A549 treated with GW870086 at 1 μM for 4 hours (cell line): ENCODE data around the gene DLG2. TPM values are rescaled to one million over a fixed set of nuclear protein-coding genes. Genes with fewer than 3 reads are reported as not detected.

Experiments
- total RNA-seq: library from RNA; stranded (reverse); fragments of 200-300 nt; extraction: Qiagen RNA extraction; gene quantifications from 5 replicates; pipeline ENCODE4 v1.2.3, GENCODE V29; 2022; ENCODE audit warnings: low read depth

The DLG2 gene
- 0.28 to 0.30 TPM (median 0.29 TPM) in 4 of 5 replicates, not detected in the other for total RNA-seq

DNA sequence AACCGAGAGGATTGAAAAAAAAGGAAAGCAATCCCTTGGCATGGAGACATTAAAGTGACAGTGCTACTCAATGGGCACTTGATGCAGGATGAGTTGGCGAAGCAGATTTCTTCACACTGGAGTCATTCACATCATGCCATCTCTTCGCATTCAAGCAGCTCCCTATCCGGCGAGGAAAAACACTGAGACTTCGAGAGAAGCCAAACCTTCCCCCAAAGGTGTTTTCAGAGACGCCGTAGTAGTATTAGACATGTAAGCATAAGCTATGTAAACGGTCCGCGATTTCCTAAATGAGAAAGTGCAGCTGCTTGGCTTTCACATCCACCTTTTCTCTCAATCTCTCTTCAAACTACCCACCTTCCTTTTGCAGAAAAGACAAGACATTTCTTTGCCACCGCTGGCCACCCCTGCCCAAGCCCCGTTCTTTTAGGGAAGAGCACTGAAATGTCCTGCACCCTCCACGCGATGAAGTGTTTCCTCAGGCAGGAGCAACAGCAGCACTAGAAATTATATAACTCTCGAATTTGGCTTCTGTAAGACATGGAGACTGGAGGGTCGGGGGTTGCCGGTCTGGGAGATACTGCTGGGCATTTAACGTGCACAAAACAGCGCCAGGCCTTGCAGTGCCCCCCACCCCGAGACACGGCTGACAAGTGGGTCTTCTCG, at the start of gene DLG2:
DLG2 (minus strand) TSS at position 13 of the 666 bp plus-strand sequence.

DNA sequence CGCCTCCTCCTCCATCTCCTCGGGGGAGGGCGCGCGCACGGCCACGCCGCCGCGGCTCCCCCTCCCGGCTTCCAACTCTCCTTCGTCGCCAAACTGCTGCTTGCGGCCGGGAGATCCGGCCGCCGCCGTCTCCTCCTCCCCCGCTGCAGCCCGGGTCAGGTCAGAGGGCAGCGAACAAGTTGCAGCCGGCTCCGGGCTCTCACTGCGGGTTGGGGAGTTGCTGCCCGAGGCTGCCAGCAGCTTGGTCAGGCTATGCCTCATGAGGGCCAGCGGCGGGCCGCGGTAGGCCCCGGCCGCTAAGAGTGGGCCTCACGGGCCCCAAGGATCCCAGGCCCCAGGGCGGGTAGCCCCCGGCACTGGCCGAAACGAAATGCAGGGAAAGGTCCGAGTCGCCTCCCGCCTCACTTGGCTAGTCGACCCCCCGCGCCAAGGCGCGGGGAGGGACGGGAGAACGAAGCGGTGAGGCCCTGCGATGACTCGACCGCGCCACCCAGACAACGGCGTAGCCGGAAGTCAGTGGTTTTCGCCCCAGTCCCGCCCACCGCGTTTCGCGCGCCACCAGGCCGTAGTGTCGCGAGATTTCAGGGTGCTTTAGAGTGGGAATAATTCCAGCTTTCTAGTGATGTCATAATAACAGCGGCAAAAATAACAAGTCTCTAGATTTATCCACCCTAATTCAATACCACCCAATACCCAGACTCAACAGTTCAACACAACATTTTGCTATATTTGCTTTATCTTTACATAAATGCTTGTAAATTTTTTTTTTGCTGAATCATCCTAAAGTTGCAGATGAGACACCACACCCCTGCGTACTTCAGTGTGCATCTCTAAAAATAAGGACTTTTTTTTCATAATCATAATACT, 37.7 kb upstream of the DLG2 start, which contains the start of gene CREBZF:
CREBZF (minus strand) TSS at position 515 of the 867 bp plus-strand sequence; CDS start at position 261, 254 bp downstream.

DNA sequence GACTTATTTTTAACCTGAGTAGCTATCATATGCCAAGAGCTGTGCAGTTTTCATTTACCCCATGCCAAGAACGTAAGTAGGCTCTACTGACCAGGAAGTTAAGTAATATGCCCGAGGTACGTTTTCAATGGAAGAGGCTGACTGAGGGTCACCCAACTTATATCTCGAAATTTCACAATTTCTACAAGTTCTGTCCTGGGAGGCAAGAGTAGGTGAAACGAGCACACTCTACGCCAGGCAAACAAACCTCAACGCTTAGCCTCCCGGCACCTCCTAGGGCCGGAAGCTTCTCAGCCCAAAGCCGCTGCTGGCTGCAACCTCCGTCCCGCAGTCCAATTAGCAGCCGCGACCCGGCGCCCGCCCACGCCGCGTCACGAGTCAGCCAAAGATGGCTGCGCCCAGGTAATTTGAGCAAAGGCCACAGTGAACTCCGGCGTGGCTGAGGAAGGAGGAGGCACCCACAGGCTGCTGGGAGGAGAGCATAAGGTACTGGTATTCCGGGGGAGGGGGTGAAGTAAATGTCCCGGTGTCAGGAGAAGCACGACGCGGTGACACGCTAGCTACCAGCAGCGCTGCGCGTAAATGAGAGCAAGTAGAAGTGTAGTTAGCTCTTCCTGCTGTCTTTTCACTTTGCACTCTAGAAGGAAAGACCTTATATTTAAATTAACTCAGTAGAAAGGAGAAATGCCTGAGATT, 20.6 kb upstream of the DLG2 start, which contains the start of gene TMEM126A:
TMEM126A (plus strand) TSS at position 364 of the 696 bp plus-strand sequence. CDS start 2,289 bp downstream, outside the sequence.

DNA sequence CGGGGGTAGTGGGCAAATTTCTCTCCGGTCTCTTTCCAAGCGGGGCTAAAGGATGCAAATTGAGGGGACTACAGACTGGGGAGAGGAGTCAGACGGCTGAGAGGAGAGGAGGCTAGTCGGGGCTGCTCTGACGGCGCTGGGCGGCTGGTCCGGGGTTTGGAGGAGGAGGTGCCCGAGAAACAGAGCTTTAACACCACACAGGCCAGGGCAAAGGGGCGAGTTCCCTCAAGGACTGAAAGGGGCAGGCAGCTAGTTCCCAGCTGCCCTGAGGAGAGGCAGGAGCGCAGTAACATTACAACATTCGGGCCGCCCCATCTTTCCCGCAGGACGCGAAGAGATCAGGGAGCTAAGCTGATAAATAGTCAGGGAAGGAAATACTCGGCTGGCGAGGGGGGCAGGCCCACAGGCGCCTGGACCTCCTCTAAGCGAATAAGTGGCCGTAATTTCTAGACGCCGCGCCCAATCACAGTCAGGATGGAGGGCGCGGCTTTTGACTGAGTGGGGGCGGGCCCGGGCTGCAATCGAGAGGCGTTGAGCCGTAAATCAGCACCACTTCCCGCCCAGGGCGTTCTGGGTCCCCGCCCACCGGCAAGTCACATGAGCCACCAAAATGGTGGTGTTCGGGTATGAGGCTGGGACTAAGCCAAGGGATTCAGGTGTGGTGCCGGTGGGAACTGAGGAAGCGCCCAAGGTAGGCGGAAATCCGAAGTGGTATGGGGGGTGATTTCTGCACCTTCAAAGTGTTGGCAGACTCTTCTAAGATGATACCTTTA, 1.0 kb upstream of the DLG2 start, which contains the start of gene TMEM126B:
TMEM126B (plus strand) TSS at position 596 of the 773 bp plus-strand sequence; CDS start at position 611, 15 bp downstream.

Other genes starting within 250 kb of the DLG2 start
- gene TMEM126B, start 1.2 kb upstream of the DLG2 start, total RNA-seq: 55.8 to 68.0 TPM (median 60.0 TPM) in 5 replicates
- gene TMEM126A, start 20.6 kb upstream of the DLG2 start, total RNA-seq: 54.7 to 62.8 TPM (median 60.2 TPM) in 5 replicates
- gene CREBZF, start 37.8 kb upstream of the DLG2 start, total RNA-seq: 19.8 to 31.7 TPM (median 26.9 TPM) in 5 replicates
- gene CCDC89, start 58.9 kb upstream of the DLG2 start, total RNA-seq: not detected in 5 replicates
- 7.6 to 16.6 TPM (median 9.1 TPM) in 5 replicates for gene SYTL2, start 183.8 kb upstream of the DLG2 start, total RNA-seq
- gene CCDC83, start 228.0 kb upstream of the DLG2 start, total RNA-seq: not detected in 5 replicates